Activated CD4-positive, alpha-beta memory T cell treated with anti-CD3 and anti-CD28 coated beads, Interleukin-2, amount 10 ng/mL, durations not matched to agents 7 days and 5 days (primary cell): Measurements from ENCODE around the gene FGF8. TPM values are rescaled to one million over a fixed set of nuclear protein-coding genes. Genes with fewer than 3 reads are reported as not detected.

Experiments used
- CTCF ChIA-PET: fragments of 350-600 bp; sonication (Branson Sonifier 250); formaldehyde crosslinking; loops from one replicate; lab custom pipeline; 2021; ENCODE audit warnings: antibody characterized with exemption, inconsistent platforms; lab: Charles Lee
- POLR2A ChIA-PET: fragments of 350-600 bp; sonication (Branson Sonifier 250); formaldehyde crosslinking; loops from one replicate; lab custom pipeline; 2021; ENCODE audit warnings: antibody characterized with exemption; lab: Charles Lee
- DNase-seq: peaks from one replicate; pipeline ENCODE4 v3.0.0-alpha.2; 2020
- H3K27ac Mint-ChIP-seq: one replicate; pipeline ENCODE4 v1.8.0; 2021; ENCODE audit warnings: mild to moderate bottlenecking, mixed read lengths
- H3K27me3 Mint-ChIP-seq: one replicate; pipeline ENCODE4 v1.8.0; 2021; ENCODE audit warnings: mixed read lengths
- H3K36me3 Mint-ChIP-seq: one replicate; pipeline ENCODE4 v1.8.0; 2021; ENCODE audit warnings: low read depth, mixed read lengths
- H3K4me1 Mint-ChIP-seq: one replicate; pipeline ENCODE4 v1.8.0; 2021; ENCODE audit warnings: mixed read lengths
- H3K4me3 Mint-ChIP-seq: one replicate; pipeline ENCODE4 v1.8.0; 2021; ENCODE audit warnings: mild to moderate bottlenecking, mixed read lengths
- H3K9me3 Mint-ChIP-seq: one replicate; pipeline ENCODE4 v1.8.0; 2021; ENCODE audit warnings: mixed read lengths
- total RNA-seq, 2 experiments: library from RNA; stranded (reverse); gene quantifications; one replicate each; pipeline ENCODE4 v1.2.3, GENCODE V29; 2021

Gene FGF8
- total RNA-seq, 2 experiments from 2014 or later = not detected

- CTCF ChIA-PET = interaction anchor here (0.7 kb wide), 1 partner anchor 234 kb away, joined by 3 read pairs; no protein-coding TSS in a partner anchor
- POLR2A ChIA-PET = no interaction called here
- H3K4me1 Mint-ChIP-seq = no peaks in the 10 kb centered on the region
- H3K27ac Mint-ChIP-seq = no peak overlapping the region
- DNase-seq = no peak
- no peaks in the 10 kb centered on the region for H3K36me3 Mint-ChIP-seq
- no peaks in the 10 kb centered on the region for H3K9me3 Mint-ChIP-seq
- H3K4me3 Mint-ChIP-seq = no peak overlapping the region
- peaks cover 26% of the 10 kb centered on the region for H3K27me3 Mint-ChIP-seq
Observed at GRCh38 chr10:101736666-101737065, 39.2 kb downstream of the FGF8 start.

- POLR2A ChIA-PET = no interaction called here
- no peak overlapping the region for H3K27ac Mint-ChIP-seq
- no peak for DNase-seq
- H3K4me1 Mint-ChIP-seq = no peaks in the 10 kb centered on the region
- no peak overlapping the region for H3K4me3 Mint-ChIP-seq
- H3K36me3 Mint-ChIP-seq = no peaks in the 10 kb centered on the region
- CTCF ChIA-PET = interaction anchor here (1.0 kb wide), 1 partner anchor 278 kb away, joined by 4 read pairs; no protein-coding TSS in a partner anchor
- H3K27me3 Mint-ChIP-seq = peaks cover 28% of the 10 kb centered on the region
- no peaks in the 10 kb centered on the region for H3K9me3 Mint-ChIP-seq
Observed at GRCh38 chr10:101732096-101732495, 43.8 kb downstream of the FGF8 start.

- ChIA-PET CTCF (no interaction called here), POLR2A (no interaction called here)
- H3K9me3 Mint-ChIP-seq = no peaks in the 10 kb centered on the region
- H3K27ac Mint-ChIP-seq = no peak overlapping the region
- peaks cover 8% of the 10 kb centered on the region for H3K27me3 Mint-ChIP-seq
- no peak overlapping the region for H3K4me3 Mint-ChIP-seq
- no peak for DNase-seq
- H3K36me3 Mint-ChIP-seq = no peaks in the 10 kb centered on the region
- H3K4me1 Mint-ChIP-seq = peaks cover 15% of the 10 kb centered on the region
Observed at GRCh38 chr10:101726115-101726387, 49.9 kb downstream of the FGF8 start.

GRCh38 chr10:101725296-101726114, 50.4 kb downstream of the FGF8 start:
- ChIA-PET POLR2A (no interaction called here), CTCF (no interaction called here)
- H3K4me1 Mint-ChIP-seq = peaks cover 15% of the 10 kb centered on the region
- H3K27ac Mint-ChIP-seq = no peak overlapping the region
- H3K36me3 Mint-ChIP-seq = no peaks in the 10 kb centered on the region
- no peak overlapping the region for H3K4me3 Mint-ChIP-seq
- H3K9me3 Mint-ChIP-seq = no peaks in the 10 kb centered on the region
- H3K27me3 Mint-ChIP-seq = peaks cover 8% of the 10 kb centered on the region
- no peak for DNase-seq

GRCh38 chr10:101724446-101724845, 51.5 kb downstream of the FGF8 start:
- DNase-seq = no peak
- H3K36me3 Mint-ChIP-seq = no peaks in the 10 kb centered on the region
- H3K27ac Mint-ChIP-seq = no peak overlapping the region
- H3K9me3 Mint-ChIP-seq = no peaks in the 10 kb centered on the region
- H3K27me3 Mint-ChIP-seq = peaks cover 7% of the 10 kb centered on the region
- peaks cover 15% of the 10 kb centered on the region for H3K4me1 Mint-ChIP-seq
- POLR2A ChIA-PET = no interaction called here
- CTCF ChIA-PET = interaction anchor here (0.7 kb wide), 1 partner anchor 188 kb away, joined by 3 read pairs; no protein-coding TSS in a partner anchor
- H3K4me3 Mint-ChIP-seq = no peak overlapping the region

GRCh38 chr10:101723176-101723575, 52.7 kb downstream of the FGF8 start:
- no peaks in the 10 kb centered on the region for H3K9me3 Mint-ChIP-seq
- no peak overlapping the region for H3K27ac Mint-ChIP-seq
- DNase-seq = no peak
- no peak overlapping the region for H3K4me3 Mint-ChIP-seq
- peaks cover 3% of the 10 kb centered on the region for H3K27me3 Mint-ChIP-seq
- ChIA-PET CTCF (interaction anchor here (2.1 kb wide), 1 partner anchor 58 kb away, joined by 6 read pairs; no protein-coding TSS in a partner anchor), POLR2A (no interaction called here)
- no peaks in the 10 kb centered on the region for H3K36me3 Mint-ChIP-seq
- peaks cover 15% of the 10 kb centered on the region for H3K4me1 Mint-ChIP-seq

- ChIA-PET POLR2A (no interaction called here), CTCF (interaction anchor here (2.1 kb wide), 1 partner anchor 59 kb away, joined by 6 read pairs; no protein-coding TSS in a partner anchor)
- Mint-ChIP-seq H3K9me3 (no peaks in the 10 kb centered on the region), H3K36me3 (no peaks in the 10 kb centered on the region), H3K4me1 (peaks cover 21% of the 10 kb centered on the region), H3K4me3 (no peak overlapping the region), H3K27ac (no peak overlapping the region), H3K27me3 (no peaks in the 10 kb centered on the region)
- DNase-seq = no peak
Observed at GRCh38 chr10:101721806-101722205, 54.1 kb downstream of the FGF8 start.

- CTCF ChIA-PET = no interaction called here
- Mint-ChIP-seq H3K27ac (no peak overlapping the region), H3K9me3 (no peaks in the 10 kb centered on the region), H3K4me1 (peaks cover 26% of the 10 kb centered on the region), H3K27me3 (no peaks in the 10 kb centered on the region), H3K36me3 (no peaks in the 10 kb centered on the region), H3K4me3 (no peak overlapping the region)
- no peak for DNase-seq
- POLR2A ChIA-PET = no interaction called here
Observed at GRCh38 chr10:101720606-101721230, 55.2 kb downstream of the FGF8 start.

Other genes with a start within 250 kb of the FGF8 start
- 10 to 100 TPM; 31.9 to 35.9 TPM for gene POLL, start 187.9 kb downstream of the FGF8 start, total RNA-seq
- 1 to 10 TPM; 4.1 to 5.2 TPM for gene DPCD, start 187.8 kb downstream of the FGF8 start, total RNA-seq
- gene FBXW4, start 80.9 kb downstream of the FGF8 start, total RNA-seq = 10 to 100 TPM; 36.8 to 37.3 TPM
- 10 to 100 TPM; 26.6 to 26.7 TPM for gene NPM3, start 7.3 kb upstream of the FGF8 start, total RNA-seq
- gene OGA, start 42.3 kb upstream of the FGF8 start, total RNA-seq = 100 to 1,000 TPM; 142 to 145 TPM
- gene KCNIP2, start 67.7 kb upstream of the FGF8 start, total RNA-seq = 1 to 10 TPM; 2.5 to 2.6 TPM